HUES6 (cell line): Measurements from ENCODE around the gene NAA80.

Experiments
- H3K27ac ChIP-seq: 2 replicates; pipeline ENCODE4 v1.7.0; 2013; ENCODE audit warnings: low read depth, mild to moderate bottlenecking, low read length, inconsistent platforms
- H3K27me3 ChIP-seq: 2 replicates; pipeline ENCODE4 v1.6.1; 2013; ENCODE audit warnings: low read length; ENCODE audit not compliant: control insufficient read depth, insufficient read depth
- H3K36me3 ChIP-seq: 2 replicates; pipeline ENCODE4 v1.6.1; 2013; ENCODE audit warnings: low read length; ENCODE audit not compliant: control insufficient read depth, insufficient read depth
- H3K4me1 ChIP-seq: 2 replicates; pipeline ENCODE4 v1.6.1; 2013; ENCODE audit warnings: low read length; ENCODE audit not compliant: control insufficient read depth, insufficient read depth
- H3K4me3 ChIP-seq: 2 replicates; pipeline ENCODE4 v1.5.1; 2013; ENCODE audit warnings: low read depth, low read length
- H3K9ac ChIP-seq: one replicate; pipeline ENCODE4 v1.6.1; 2013; ENCODE audit warnings: mild to moderate bottlenecking, low read length
- H3K9me3 ChIP-seq: 2 replicates; pipeline ENCODE4 v1.6.1; 2013; ENCODE audit warnings: low read depth, low read length; ENCODE audit not compliant: control insufficient read depth, insufficient read depth

The NAA80 gene

DNA sequence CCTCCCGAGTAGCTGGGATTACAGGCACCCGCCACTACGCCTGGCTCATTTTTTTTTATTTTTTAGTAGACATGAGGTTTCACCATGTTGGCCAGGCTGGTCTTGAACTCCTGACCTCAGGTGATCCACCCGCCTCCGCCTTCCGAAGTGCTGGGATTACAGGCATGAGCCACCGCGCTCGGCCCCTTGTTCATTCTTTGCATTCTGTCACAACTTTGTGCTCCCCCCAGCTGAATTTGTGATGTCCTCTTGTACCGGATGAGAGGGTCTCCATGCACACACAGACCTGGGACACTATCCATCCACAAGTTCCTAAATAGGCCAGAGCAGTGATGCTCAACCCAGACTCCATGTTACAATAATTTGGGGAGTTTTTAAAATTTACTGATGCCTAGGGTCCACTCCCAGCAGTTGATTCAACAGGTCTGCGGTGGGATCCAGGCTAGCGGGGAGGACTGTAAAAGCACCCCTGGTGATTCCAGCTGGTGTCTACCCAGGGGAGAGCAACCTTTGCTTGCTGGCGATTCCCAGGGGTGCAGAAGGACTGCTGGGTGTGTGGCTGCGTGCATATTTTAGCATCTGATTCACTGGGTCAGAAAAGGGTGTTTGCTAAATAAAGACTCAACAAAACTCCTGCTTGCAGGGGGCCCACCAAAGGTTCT lies 40.4 kb upstream of the NAA80 start:
- H3K36me3 ChIP-seq, result no peaks in the 10 kb centered on the region
- H3K9ac ChIP-seq, result no peak overlapping the region
- peak overlapping the region; percentile 59; the same call in 1 of the 2 replicates for H3K4me3 ChIP-seq
- H3K27me3 ChIP-seq, result peaks cover 56% of the 10 kb centered on the region
- H3K9me3 ChIP-seq, result no peaks in the 10 kb centered on the region
- H3K27ac ChIP-seq, result no peak overlapping the region
- H3K4me1 ChIP-seq, result peaks cover 31% of the 10 kb centered on the region

DNA sequence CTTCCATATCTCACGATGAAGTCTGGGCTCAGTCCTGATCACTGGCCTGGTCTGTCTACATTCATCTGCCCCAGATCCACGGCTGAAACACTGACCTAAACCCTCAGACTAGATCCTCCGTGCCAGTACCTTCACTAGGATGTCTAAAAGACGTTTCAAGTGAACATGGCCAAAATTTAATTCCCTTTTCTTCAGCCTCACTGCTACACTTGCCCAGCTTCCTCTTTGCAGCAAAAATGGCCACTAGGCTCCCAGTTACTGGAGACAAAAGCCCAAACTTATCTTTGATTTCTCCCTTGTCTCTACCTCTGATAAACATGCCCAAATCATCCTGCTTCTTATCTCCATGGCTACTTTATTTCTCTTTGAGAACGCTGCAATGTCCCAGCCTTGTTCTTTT lies 39.8 kb upstream of the NAA80 start:
- no peak overlapping the region for H3K27ac ChIP-seq
- peaks cover 54% of the 10 kb centered on the region for H3K27me3 ChIP-seq
- H3K9ac ChIP-seq, result no peak overlapping the region
- peaks cover 35% of the 10 kb centered on the region for H3K4me1 ChIP-seq
- no peak overlapping the region for H3K4me3 ChIP-seq
- H3K36me3 ChIP-seq, result peaks cover 3% of the 10 kb centered on the region; the same call in 1 of the 2 replicates
- H3K9me3 ChIP-seq, result no peaks in the 10 kb centered on the region

DNA sequence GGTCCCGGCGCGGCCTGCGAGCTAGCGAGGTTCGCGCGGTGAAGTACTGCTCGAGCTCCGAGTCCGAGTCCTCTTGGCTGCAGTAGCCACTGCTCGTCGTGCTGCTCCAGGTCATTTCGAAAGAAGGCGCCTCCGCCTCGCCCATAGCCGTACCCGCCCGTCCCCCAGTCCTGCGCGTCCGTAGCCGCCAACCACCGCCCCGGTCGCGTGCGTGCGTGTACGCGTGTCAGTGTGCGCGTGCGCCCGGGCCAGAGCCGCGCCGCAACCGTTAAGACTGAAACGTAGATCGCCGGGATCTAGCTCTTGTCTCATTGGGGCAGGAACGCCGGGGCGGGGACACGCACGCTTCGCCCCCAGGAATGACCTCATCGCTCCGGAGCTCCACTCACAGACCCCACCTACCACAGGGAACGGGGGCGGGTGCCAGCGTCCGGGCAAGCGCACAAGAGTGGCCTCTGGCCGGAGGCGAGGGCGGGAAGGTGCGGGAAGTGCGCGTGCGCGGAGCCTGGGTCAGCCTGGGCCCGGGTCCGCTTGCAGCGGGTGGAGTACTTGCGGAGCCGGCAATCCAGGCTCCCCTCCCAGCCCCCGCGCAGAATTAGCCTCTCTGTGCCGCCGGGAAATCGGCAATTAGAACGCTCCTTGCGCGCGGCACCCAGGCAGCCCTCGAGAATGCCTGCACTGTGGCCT lies 38.1 kb upstream of the NAA80 start:
- peak overlapping the region; percentile 89 for H3K4me3 ChIP-seq
- H3K27me3 ChIP-seq, result peaks cover 39% of the 10 kb centered on the region
- H3K27ac ChIP-seq, result peak overlapping the region; percentile 90
- peak overlapping the region; percentile 95 for H3K9ac ChIP-seq
- H3K9me3 ChIP-seq, result no peaks in the 10 kb centered on the region
- peaks cover 8% of the 10 kb centered on the region for H3K36me3 ChIP-seq
- peaks cover 35% of the 10 kb centered on the region for H3K4me1 ChIP-seq

GRCh38 chr3:50336452-50337174 lies 37.4 kb upstream of the NAA80 start:
- Histone ChIP-seq H3K4me1 (peaks cover 35% of the 10 kb centered on the region), H3K9ac (peak overlapping the region; percentile 95), H3K36me3 (peaks cover 15% of the 10 kb centered on the region), H3K27me3 (peaks cover 32% of the 10 kb centered on the region), H3K27ac (peak overlapping the region; percentile 90; the same call in 1 of the 2 replicates), H3K4me3 (peak overlapping the region; percentile 89), H3K9me3 (no peaks in the 10 kb centered on the region)

GRCh38 chr3:50334339-50335075 lies 35.3 kb upstream of the NAA80 start:
- Histone ChIP-seq H3K27me3 (peaks cover 11% of the 10 kb centered on the region), H3K36me3 (peaks cover 36% of the 10 kb centered on the region), H3K4me1 (peaks cover 23% of the 10 kb centered on the region), H3K4me3 (no peak overlapping the region), H3K27ac (no peak overlapping the region), H3K9me3 (no peaks in the 10 kb centered on the region), H3K9ac (no peak overlapping the region)

DNA sequence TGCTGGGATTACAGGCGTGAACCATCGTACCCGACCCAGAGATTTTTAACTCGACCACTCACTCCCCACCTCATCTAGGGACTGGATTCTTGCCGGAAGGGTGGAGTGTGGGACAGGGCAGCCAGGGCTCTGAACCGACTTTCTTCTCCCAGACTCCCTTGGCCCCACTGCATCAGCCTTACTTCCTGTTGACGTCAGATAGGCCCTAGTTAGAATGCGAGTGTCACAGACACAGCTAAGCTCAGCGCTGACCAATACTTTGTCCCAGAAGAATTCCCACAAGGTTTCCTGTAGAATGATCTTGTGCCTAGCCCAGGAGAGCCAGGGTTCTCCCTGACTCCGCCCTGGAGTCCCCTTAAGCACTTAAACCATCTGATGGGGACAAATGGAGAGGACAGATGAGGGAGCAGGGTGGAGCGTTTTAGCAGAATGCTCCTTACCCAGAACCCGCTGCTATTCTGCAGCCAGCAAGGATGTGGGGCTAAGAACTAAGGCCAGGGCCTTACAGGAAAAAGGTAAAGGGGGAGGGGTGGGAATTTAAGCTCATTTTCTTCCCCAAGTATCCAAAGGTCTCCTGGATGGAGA lies 34.6 kb upstream of the NAA80 start:
- Histone ChIP-seq H3K4me3 (no peak overlapping the region), H3K27ac (no peak overlapping the region), H3K36me3 (peaks cover 39% of the 10 kb centered on the region), H3K4me1 (peaks cover 23% of the 10 kb centered on the region), H3K9me3 (no peaks in the 10 kb centered on the region), H3K27me3 (peaks cover 5% of the 10 kb centered on the region), H3K9ac (no peak overlapping the region)

GRCh38 chr3:50331364-50331907 lies 32.2 kb upstream of the NAA80 start:
- no peak overlapping the region for H3K27ac ChIP-seq
- no peak overlapping the region for H3K4me3 ChIP-seq
- no peaks in the 10 kb centered on the region for H3K9me3 ChIP-seq
- peaks cover 14% of the 10 kb centered on the region for H3K4me1 ChIP-seq
- peaks cover 39% of the 10 kb centered on the region for H3K36me3 ChIP-seq
- no peak overlapping the region for H3K9ac ChIP-seq
- no peaks in the 10 kb centered on the region for H3K27me3 ChIP-seq

DNA sequence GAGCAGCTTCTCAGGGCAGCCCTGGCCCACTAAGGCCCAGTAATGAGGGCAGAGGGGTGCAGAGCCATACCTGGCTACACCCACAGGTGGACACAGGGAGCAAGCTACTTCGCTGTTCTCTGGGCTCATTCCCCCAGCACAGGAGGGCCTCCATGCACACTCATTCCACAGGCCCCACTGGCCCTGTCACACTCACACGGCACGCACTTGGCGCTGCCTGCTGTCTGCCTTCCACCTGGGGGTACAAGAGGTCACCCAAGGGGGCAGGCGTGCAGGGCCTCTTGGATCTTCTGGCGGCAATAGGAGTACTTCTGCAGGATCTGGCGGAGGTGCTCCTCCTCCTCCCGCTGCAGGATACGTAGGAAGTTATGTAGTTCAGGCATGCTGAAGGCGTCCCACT lies 31.1 kb upstream of the NAA80 start:
- H3K9ac ChIP-seq, result no peak overlapping the region
- H3K27me3 ChIP-seq, result no peaks in the 10 kb centered on the region
- H3K27ac ChIP-seq, result no peak overlapping the region
- peaks cover 50% of the 10 kb centered on the region for H3K36me3 ChIP-seq
- H3K9me3 ChIP-seq, result no peaks in the 10 kb centered on the region
- H3K4me1 ChIP-seq, result peaks cover 7% of the 10 kb centered on the region; the same call in 1 of the 2 replicates
- H3K4me3 ChIP-seq, result no peak overlapping the region

DNA sequence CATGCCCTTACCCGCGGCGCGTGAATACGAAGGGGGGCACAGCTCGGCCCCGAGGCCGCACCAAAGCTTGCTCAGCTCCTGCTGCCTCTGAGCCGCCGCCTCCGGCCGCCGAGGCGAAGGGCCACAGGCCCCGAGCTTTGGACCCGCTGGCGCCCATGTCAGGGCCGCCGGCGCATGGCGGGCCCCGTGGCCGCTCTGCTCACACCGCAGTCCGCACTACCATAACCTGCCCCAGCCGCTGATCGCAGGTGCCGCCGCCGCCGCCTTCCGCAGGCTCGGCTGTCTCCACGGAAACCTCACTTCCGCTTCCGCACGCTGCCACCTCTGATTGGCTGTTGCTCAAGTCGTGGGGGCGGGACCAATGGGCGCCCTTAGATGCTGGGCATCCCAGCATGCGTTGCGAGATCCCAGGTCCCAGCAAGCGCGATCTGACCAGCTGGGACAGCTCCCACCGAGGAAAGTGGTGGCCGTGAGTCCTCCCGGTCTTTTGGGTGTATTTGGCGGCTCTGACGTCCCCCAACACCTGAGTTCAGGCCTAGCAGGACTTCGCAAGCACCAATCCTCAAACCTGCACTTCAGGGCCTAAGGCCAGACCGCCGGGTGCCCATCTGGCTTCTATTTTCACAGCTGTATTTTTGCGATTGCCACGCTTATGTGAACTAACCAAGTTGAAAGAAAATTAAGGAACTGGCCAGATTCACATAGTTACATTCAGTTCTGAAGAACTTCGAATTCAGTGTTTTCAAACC lies 28.9 kb upstream of the NAA80 start, which contains the start of gene TUSC2:
TUSC2 (minus strand) TSS at position 281 of the 749 bp plus-strand sequence; CDS start at position 157, 124 bp downstream.
- no peaks in the 10 kb centered on the region for H3K27me3 ChIP-seq
- peak within 1 kb of the TSS; percentile 84 for H3K4me3 ChIP-seq
- peak within 1 kb of the TSS; percentile 77 for H3K9ac ChIP-seq
- no peaks in the 10 kb centered on the region for H3K9me3 ChIP-seq
- H3K36me3 ChIP-seq, result peaks cover 44% of the 10 kb centered on the region
- peaks cover 12% of the 10 kb centered on the region for H3K4me1 ChIP-seq
- peak within 1 kb of the TSS; percentile 3; the same call in 1 of the 2 replicates for H3K27ac ChIP-seq
